Smooth muscle cell (in vitro differentiated cells): ENCODE data around the gene APOA4. TPM values are rescaled to one million over a fixed set of nuclear protein-coding genes. Genes with fewer than 3 reads are reported as not detected.

ENCODE experiments used
- DNase-seq: peaks from one replicate; lab custom pipeline; 2025; ENCODE audit not compliant: unreplicated experiment; lab: John Stamatoyannopoulos, UW
- H2AFZ ChIP-seq: fragments of 200-600 bp; sonication (generic); 2 replicates; pipeline ENCODE4 v1.6.0; 2016; ENCODE audit warnings: antibody characterized with exemption, low read depth, mild to moderate bottlenecking
- H3F3A ChIP-seq: fragments of 200-600 bp; sonication (generic); 2 replicates; pipeline ENCODE4 v1.6.0; 2017; ENCODE audit warnings: antibody characterized with exemption, low read depth
- H3K27ac ChIP-seq: fragments of 200-600 bp; sonication (generic); 2 replicates; pipeline ENCODE4 v1.5.1; 2016; ENCODE audit warnings: low read depth, mild to moderate bottlenecking
- H3K27me3 ChIP-seq: fragments of 200-600 bp; sonication (generic); 2 replicates; pipeline ENCODE4 v1.6.1; 2016; ENCODE audit warnings: low read depth, mild to moderate bottlenecking
- H3K36me3 ChIP-seq: fragments of 200-600 bp; sonication (generic); 2 replicates; pipeline ENCODE4 v1.5.1; 2016; ENCODE audit warnings: low read depth
- H3K4me1 ChIP-seq: fragments of 200-600 bp; sonication (generic); 2 replicates; pipeline ENCODE4 v1.5.1; 2016; ENCODE audit warnings: low read depth
- H3K4me2 ChIP-seq: fragments of 200-600 bp; sonication (generic); 2 replicates; pipeline ENCODE4 v1.6.0; 2016; ENCODE audit warnings: mild to moderate bottlenecking
- H3K4me3 ChIP-seq: fragments of 200-600 bp; sonication (generic); 2 replicates; pipeline ENCODE4 v1.5.1; 2016; ENCODE audit warnings: mild to moderate bottlenecking
- H3K79me2 ChIP-seq: fragments of 200-600 bp; sonication (generic); 2 replicates; pipeline ENCODE4 v1.6.0; 2016; ENCODE audit warnings: low read depth, mild to moderate bottlenecking
- H3K9ac ChIP-seq: fragments of 200-600 bp; sonication (generic); 2 replicates; pipeline ENCODE4 v1.6.0; 2016; ENCODE audit warnings: low read depth
- H3K9me3 ChIP-seq: fragments of 200-600 bp; sonication (generic); replicated peaks from 2 replicates; pipeline ENCODE4 v1.5.1; 2016; ENCODE audit warnings: low read depth
- H4K20me1 ChIP-seq: fragments of 200-600 bp; sonication (generic); 2 replicates; pipeline ENCODE4 v1.6.0; 2016; ENCODE audit warnings: low read depth
- CTCF ChIP-seq: fragments of 200-600 bp; sonication (generic); IDR thresholded peaks from 2 replicates; pipeline ENCODE4 v1.5.1; 2017; ENCODE audit warnings: borderline replicate concordance, mild to moderate bottlenecking, antibody characterized with exemption; ENCODE audit not compliant: insufficient read depth, poor library complexity, severe bottlenecking
- WGBS: methylation state at CpG from one replicate; pipeline ENCODE4 v1.1.7; 2016; ENCODE audit warnings: low lambda C conversion rate; 5-methylcytosine and 5-hydroxymethylcytosine counted together
- polyA plus RNA-seq: library from polyadenylated mRNA; unstranded; fragments of >200 nt; fragmentation: Nextera tagmentation; extraction: Ambion mirVana; gene quantifications from 2 replicates; pipeline ENCODE4 v1.2.1, GENCODE V29; 2016
- total RNA-seq: library from RNA; depleted of rRNA; stranded (reverse); fragments of >200 nt; gene quantifications from 2 replicates; pipeline ENCODE4 v1.2.3, GENCODE V29; 2014

The APOA4 gene
- total and polyA plus RNA-seq, 2 experiments from 2014 or later = 0.15 TPM; not detected in 1

- Histone ChIP-seq H3K4me2 (no peak overlapping the region), H3K79me2 (no peaks in the 10 kb centered on the region), H3K4me1 (no peaks in the 10 kb centered on the region), H2AFZ (no peak overlapping the region), H3F3A (no peaks in the 10 kb centered on the region), H3K4me3 (no peak overlapping the region), H3K36me3 (no peaks in the 10 kb centered on the region), H3K9ac (no peak overlapping the region), H4K20me1 (no peaks in the 10 kb centered on the region), H3K27me3 (no peaks in the 10 kb centered on the region), H3K9me3 (no peaks in the 10 kb centered on the region), H3K27ac (no peak overlapping the region)
- no peak for DNase-seq
- WGBS = 93% methylated on average over 5 of the region's 5 CpGs
- TF ChIP-seq CTCF = no peak
Observed at GRCh38 chr11:116798368-116798767, 24.7 kb downstream of the APOA4 start.

- Histone ChIP-seq H3K4me1 (no peaks in the 10 kb centered on the region), H4K20me1 (no peaks in the 10 kb centered on the region), H3K36me3 (no peaks in the 10 kb centered on the region), H3K9me3 (no peaks in the 10 kb centered on the region), H3K79me2 (no peaks in the 10 kb centered on the region), H3K27me3 (no peaks in the 10 kb centered on the region), H2AFZ (no peak overlapping the region), H3K9ac (no peak overlapping the region), H3K4me3 (no peak overlapping the region), H3F3A (no peaks in the 10 kb centered on the region), H3K27ac (no peak overlapping the region), H3K4me2 (no peak overlapping the region)
- DNase-seq = no peak
- TF ChIP-seq CTCF = no peak
- WGBS = 98% methylated on average over 5 of the region's 5 CpGs
Observed at GRCh38 chr11:116797816-116798215, 25.3 kb downstream of the APOA4 start.

- Histone ChIP-seq H3K27ac (no peak overlapping the region), H3K4me2 (no peak overlapping the region), H3F3A (no peaks in the 10 kb centered on the region), H3K9me3 (no peaks in the 10 kb centered on the region), H3K4me1 (no peaks in the 10 kb centered on the region), H3K27me3 (no peaks in the 10 kb centered on the region), H3K4me3 (no peak overlapping the region), H4K20me1 (no peaks in the 10 kb centered on the region), H3K9ac (no peak overlapping the region), H3K79me2 (no peaks in the 10 kb centered on the region), H2AFZ (no peak overlapping the region), H3K36me3 (no peaks in the 10 kb centered on the region)
- TF ChIP-seq CTCF = no peak
- DNase-seq = no peak
- WGBS = 97% methylated on average over 1 of the region's 1 CpG
Observed at GRCh38 chr11:116796548-116796947, 26.6 kb downstream of the APOA4 start.

- Histone ChIP-seq H3K9me3 (no peaks in the 10 kb centered on the region), H3F3A (no peaks in the 10 kb centered on the region), H3K4me2 (no peak overlapping the region), H3K36me3 (no peaks in the 10 kb centered on the region), H3K27me3 (no peaks in the 10 kb centered on the region), H4K20me1 (no peaks in the 10 kb centered on the region), H3K4me1 (no peaks in the 10 kb centered on the region), H3K4me3 (no peak overlapping the region), H3K9ac (no peak overlapping the region), H2AFZ (no peak overlapping the region), H3K79me2 (no peaks in the 10 kb centered on the region), H3K27ac (no peak overlapping the region)
- WGBS = 79% methylated on average over 2 of the region's 2 CpGs
- DNase-seq = no peak
- TF ChIP-seq CTCF = no peak
Observed at GRCh38 chr11:116794851-116795250, 28.3 kb downstream of the APOA4 start.
